ENCODE measurements around the gene FMNL1. TPM values are rescaled to one million over a fixed set of nuclear protein-coding genes. Genes with fewer than 3 reads are reported as not detected.

Gene FMNL1
- total and polyA plus RNA-seq, 10 of the 15 experiments (the other 5 are each of a cell fraction or from before 2014, with no cell fraction given), result 3.3 to 108 (median 19.5) TPM

DNA sequence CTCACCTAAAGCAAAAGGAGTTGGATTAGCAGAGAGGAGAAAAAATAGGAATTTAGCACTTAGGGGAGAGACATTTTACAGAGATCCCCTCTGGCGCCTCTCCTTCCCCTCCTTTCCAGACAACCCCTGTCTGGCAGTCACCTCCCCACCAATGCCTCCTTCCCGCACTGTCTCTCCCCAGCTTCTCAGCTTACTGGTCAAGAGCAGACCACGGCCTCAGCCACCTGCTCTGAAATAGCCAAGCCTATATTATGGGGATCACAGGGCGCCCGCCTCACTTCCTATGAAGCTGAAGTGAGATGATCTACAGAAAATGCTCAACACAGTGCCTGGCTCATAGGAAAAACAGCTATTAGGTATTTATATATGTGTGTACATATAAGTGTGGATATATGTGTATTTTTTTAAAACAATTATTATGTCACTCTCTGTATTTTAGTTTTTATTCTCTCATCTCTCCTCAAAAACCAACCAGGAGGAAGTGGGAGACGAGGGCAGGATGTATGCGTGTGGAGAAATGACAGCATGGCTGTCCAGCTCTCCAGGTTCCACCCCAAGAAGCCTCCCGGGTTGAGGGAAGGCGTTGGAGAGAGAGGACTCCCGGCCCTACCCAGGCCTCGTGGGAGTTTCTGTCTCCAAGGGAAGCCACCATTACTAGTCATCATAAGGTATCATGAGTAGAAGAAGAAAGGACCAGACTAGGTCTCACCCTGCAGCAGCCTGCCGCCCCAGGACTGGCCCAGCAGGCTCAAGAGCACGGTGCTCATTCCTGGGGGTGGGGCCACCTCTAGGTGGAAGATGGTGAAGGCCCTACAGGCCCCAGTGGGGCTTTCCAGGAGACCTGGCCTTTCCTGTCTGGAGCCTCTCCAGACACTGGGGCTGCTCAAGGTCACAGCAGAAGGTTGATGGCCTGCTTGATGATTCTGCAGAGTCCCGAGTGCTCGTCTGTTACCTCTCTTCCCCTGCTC lies 67.9 kb downstream of the FMNL1 start:
- Histone ChIP-seq H3K27ac (ENCODE audit: control insufficient read depth, insufficient read depth) (no peak overlapping the region), H3K4me3 (no peak overlapping the region), H2AFZ (ENCODE audit: control insufficient read depth, low read depth, low read length) (no peak overlapping the region), H4K20me1 (ENCODE audit: control insufficient read depth, insufficient read depth) (no peaks in the 10 kb centered on the region), H3K79me2 (ENCODE audit: control insufficient read depth, insufficient read depth, low read length) (peaks cover 40% of the 10 kb centered on the region), H3K27me3 (replicated peaks in 1 of 2; ENCODE audit: control insufficient read depth in 2 of 2, insufficient read depth in 2 of 2, low read length in 1 of 2) (no peaks in the 10 kb centered on the region), H3K36me3 (ENCODE audit: control insufficient read depth in 2 of 2, insufficient read depth in 2 of 2, low read length in 1 of 2) (peaks cover 45% of the 10 kb centered on the region in 2 experiments), H3K4me1 (ENCODE audit: control insufficient read depth, insufficient read depth, low read length) (peaks cover 45% of the 10 kb centered on the region), H3K9me3 (replicated peaks; ENCODE audit: control insufficient read depth, insufficient read depth, low read length) (no peaks in the 10 kb centered on the region), H3K9ac (ENCODE audit: control insufficient read depth, insufficient read depth, low read length) (no peak overlapping the region), H3K4me2 (ENCODE audit: control insufficient read depth, insufficient read depth) (no peak overlapping the region)
- no peak for FAIRE-seq
- no peak for DNase-seq (ENCODE audit: low read depth, low spot score)
- intact Hi-C loops (cut with micrococcal nuclease; ENCODE audit: unreplicated experiment) (no loop called here), in situ Hi-C loops (cut with MboI) (no loop called here)
- POLR2A ChIA-PET, result interaction anchor here (7.1 kb wide), 1 partner anchor 23 kb away, joined by 62 read pairs; no protein-coding TSS in a partner anchor
- CTCF ChIA-PET, result interaction anchor here (1.1 to 3.1 kb wide), 3 partner anchors 12 to 91 kb away, joined by 3 to 20 read pairs (median 5); no protein-coding TSS in a partner anchor
- TF ChIP-seq SMAD5 (IDR thresholded peaks at IDR 0.05; ENCODE audit: low read depth) (0 out of 2 replicates have a peak, but pooled peaks have one; percentile 34), NFYB (IDR thresholded peaks at IDR 0.05; ENCODE audit: insufficient read depth, low read depth, low read length) (no peak)
- RAD21 ChIA-PET (ENCODE audit: unreplicated experiment), result interaction anchor here (1.2 to 1.8 kb wide), 3 partner anchors 12 to 91 kb away, joined by 3 to 6 read pairs (median 4); no protein-coding TSS in a partner anchor
- no peak for ATAC-seq
- WGBS (ENCODE audit: insufficient coverage, insufficient replicate concordance, low lambda C conversion rate, missing lambda C conversion rate), result 83% methylated on average over 15 of the region's 15 CpGs
- no TSS peak for BruUV-seq (replicated peaks)
- SMC1A ChIA-PET (ENCODE audit: uncharacterized antibody, unreplicated experiment), result interaction anchor here (1.0 to 2.1 kb wide), 3 partner anchors 12 to 23 kb away, joined by 3 to 10 read pairs (median 4); no protein-coding TSS in a partner anchor

DNA sequence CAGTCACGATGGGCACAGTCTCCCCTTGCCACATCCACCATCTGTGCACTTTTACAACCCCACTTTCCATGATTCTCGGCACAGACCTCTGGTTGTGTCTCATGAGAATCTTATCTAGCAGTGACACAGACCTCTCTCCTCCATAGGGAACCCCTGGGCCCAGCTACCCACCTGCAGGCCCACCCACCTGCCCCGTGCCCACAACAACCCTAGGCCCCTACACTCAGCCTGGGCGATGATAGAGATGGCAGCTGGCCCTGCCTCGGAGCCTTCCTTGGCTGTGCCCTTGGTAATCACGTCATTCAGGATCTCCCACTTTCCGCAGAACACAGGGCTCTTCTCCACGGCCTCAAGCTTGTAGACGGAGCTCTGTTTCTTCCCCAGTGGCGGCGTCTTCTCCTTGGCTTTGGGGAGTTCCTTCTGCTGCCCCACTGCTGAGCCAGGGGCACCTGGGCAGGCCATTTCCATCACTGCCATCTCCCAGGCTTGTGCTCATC lies 68.6 kb downstream of the FMNL1 start:
- FAIRE-seq (no peak), ATAC-seq (no peak), DNase-seq (ENCODE audit: low read depth, low spot score) (no peak)
- ChIA-PET POLR2A (interaction anchor here (7.1 kb wide), 1 partner anchor 23 kb away, joined by 62 read pairs; no protein-coding TSS in a partner anchor), SMC1A (ENCODE audit: uncharacterized antibody, unreplicated experiment) (interaction anchor here (1.0 to 1.3 kb wide), 2 partner anchors 13 to 22 kb away, joined by 3 to 4 read pairs; no protein-coding TSS in a partner anchor), RAD21 (ENCODE audit: unreplicated experiment) (interaction anchor here (1.2 kb wide), 1 partner anchor 90 kb away, joined by 3 read pairs; no protein-coding TSS in a partner anchor), CTCF (interaction anchor here (1.2 kb wide), 1 partner anchor 92 kb away, joined by 3 read pairs; no protein-coding TSS in a partner anchor)
- H3K4me3 ChIP-seq, result no peak overlapping the region
- intact Hi-C loops (cut with micrococcal nuclease; ENCODE audit: unreplicated experiment) (no loop called here), in situ Hi-C loops (cut with MboI) (no loop called here)
- no peaks in the 10 kb centered on the region for H3K9me3 ChIP-seq (replicated peaks; ENCODE audit: control insufficient read depth, insufficient read depth, low read length)
- H3K4me2 ChIP-seq (ENCODE audit: control insufficient read depth, insufficient read depth), result no peak overlapping the region
- BruUV-seq (replicated peaks), result no TSS peak
- WGBS (ENCODE audit: insufficient coverage, insufficient replicate concordance, low lambda C conversion rate, missing lambda C conversion rate), result 95% methylated on average over 11 of the region's 11 CpGs
- no peak overlapping the region for H3K27ac ChIP-seq (ENCODE audit: control insufficient read depth, insufficient read depth)
- H3K36me3 ChIP-seq (ENCODE audit: control insufficient read depth in 2 of 2, insufficient read depth in 2 of 2, low read length in 1 of 2), result peaks cover 41% of the 10 kb centered on the region in 2 experiments
- no peaks in the 10 kb centered on the region for H3K27me3 ChIP-seq (replicated peaks in 1 of 2; ENCODE audit: control insufficient read depth in 2 of 2, insufficient read depth in 2 of 2, low read length in 1 of 2)
- H3K79me2 ChIP-seq (ENCODE audit: control insufficient read depth, insufficient read depth, low read length), result peaks cover 47% of the 10 kb centered on the region
- H4K20me1 ChIP-seq (ENCODE audit: control insufficient read depth, insufficient read depth), result no peaks in the 10 kb centered on the region
- H3K9ac ChIP-seq (ENCODE audit: control insufficient read depth, insufficient read depth, low read length), result no peak overlapping the region
- H2AFZ ChIP-seq (ENCODE audit: control insufficient read depth, low read depth, low read length), result no peak overlapping the region
- H3K4me1 ChIP-seq (ENCODE audit: control insufficient read depth, insufficient read depth, low read length), result peaks cover 50% of the 10 kb centered on the region
- TF ChIP-seq BRCA1 (IDR thresholded peaks at IDR 0.05; ENCODE audit: low read depth, low read length) (no peak), EGR1 (IDR thresholded peaks at IDR 0.05; ENCODE audit: borderline replicate concordance in 1 of 2, low read depth in 2 of 2, low read length in 2 of 2) (no peak), PML (IDR thresholded peaks at IDR 0.05; ENCODE audit: low read length) (no peak), YBX1 (IDR thresholded peaks at IDR 0.05) (no peak), SMAD5 (IDR thresholded peaks at IDR 0.05; ENCODE audit: low read depth) (no peak), WRNIP1 (IDR thresholded peaks at IDR 0.05; ENCODE audit: borderline replicate concordance, low read depth, low read length) (no peak), POU2F2 (IDR thresholded peaks at IDR 0.05; ENCODE audit: borderline replicate concordance, low read depth, low read length) (no peak), RB1 (IDR thresholded peaks at IDR 0.05; ENCODE audit: borderline replicate concordance) (no peak), NR2C1 (IDR thresholded peaks at IDR 0.05) (no peak), TCF3 (IDR thresholded peaks at IDR 0.05; ENCODE audit: borderline replicate concordance, insufficient read depth, low read depth, low read length) (no peak)
- TF ChIP-seq, protein P1, sequence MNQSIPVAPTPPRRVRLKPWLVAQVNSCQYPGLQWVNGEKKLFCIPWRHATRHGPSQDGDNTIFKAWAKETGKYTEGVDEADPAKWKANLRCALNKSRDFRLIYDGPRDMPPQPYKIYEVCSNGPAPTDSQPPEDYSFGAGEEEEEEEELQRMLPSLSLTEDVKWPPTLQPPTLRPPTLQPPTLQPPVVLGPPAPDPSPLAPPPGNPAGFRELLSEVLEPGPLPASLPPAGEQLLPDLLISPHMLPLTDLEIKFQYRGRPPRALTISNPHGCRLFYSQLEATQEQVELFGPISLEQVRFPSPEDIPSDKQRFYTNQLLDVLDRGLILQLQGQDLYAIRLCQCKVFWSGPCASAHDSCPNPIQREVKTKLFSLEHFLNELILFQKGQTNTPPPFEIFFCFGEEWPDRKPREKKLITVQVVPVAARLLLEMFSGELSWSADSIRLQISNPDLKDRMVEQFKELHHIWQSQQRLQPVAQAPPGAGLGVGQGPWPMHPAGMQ (IDR thresholded peaks at IDR 0.05; ENCODE audit: borderline replicate concordance), result no peak
